Omental fat pad (tissue), 4 donors: ENCODE data around the gene JAK3. TPM values are rescaled to one million over a fixed set of nuclear protein-coding genes. Genes with fewer than 3 reads are reported as not detected.

ENCODE experiments used
- ATAC-seq: fragments of 150-250 bp; one replicate; pipeline ENCODE4 v1.9.1; 2016; ENCODE audit warnings: mild to moderate bottlenecking, moderate library complexity; ENCODE audit not compliant: low FRiP score
- DNase-seq: peaks from one replicate; pipeline ENCODE4 v3.0.0-alpha.2; 2019; ENCODE audit warnings: low spot score
- CTCF ChIP-seq, 3 donors: fragments of 450-650 bp; IDR thresholded peaks; one replicate each; pipeline ENCODE4 v1.5.1; 2016 to 2017; ENCODE audit warnings: antibody characterized with exemption in 3 of 3, mild to moderate bottlenecking in 3 of 3, moderate library complexity in 2 of 3
- total RNA-seq, 4 donors: library from RNA; depleted of rRNA; stranded (reverse); fragments of >200 nt; gene quantifications; one replicate each; pipeline ENCODE4 v1.1.0, GENCODE V29; 2016

Gene JAK3
- total RNA-seq, 4 donors from 2014 or later: 2.3 to 25.1 (median 13.4) TPM

- ATAC-seq: peak; percentile 17
- DNase-seq: no peak
- TF ChIP-seq CTCF (IDR thresholded peaks at IDR 0.05): no peak
These were observed 17.8 kb downstream of the JAK3 start for GRCh38 chr19:17829855-17830566.

- ATAC-seq: no peak
- TF ChIP-seq CTCF (IDR thresholded peaks at IDR 0.05): no peak
- DNase-seq: no peak
These were observed 21.2 kb downstream of the JAK3 start for GRCh38 chr19:17826508-17827056.

GRCh38 chr19:17824339-17824738 lies 23.4 kb downstream of the JAK3 start:
- TF ChIP-seq CTCF (IDR thresholded peaks at IDR 0.05): no peak
- DNase-seq (no peak), ATAC-seq (no peak)

GRCh38 chr19:17821190-17821589 lies 26.6 kb downstream of the JAK3 start, which contains the start of gene INSL3:
TSS of gene INSL3 (minus strand) at chr19:17821519. CDS start at chr19:17821506, 13 bp downstream.
- TF ChIP-seq CTCF (IDR thresholded peaks at IDR 0.05): no peak
- DNase-seq: no peak
- no peak for ATAC-seq

- TF ChIP-seq CTCF (IDR thresholded peaks at IDR 0.05): no peak
- DNase-seq (no peak), ATAC-seq (no peak)
These were observed 30.0 kb downstream of the JAK3 start for GRCh38 chr19:17817668-17818363.

- TF ChIP-seq CTCF (IDR thresholded peaks at IDR 0.05): no peak
- DNase-seq (no peak), ATAC-seq (no peak)
These were observed 35.7 kb downstream of the JAK3 start for GRCh38 chr19:17812099-17812498.
